Esophagus squamous epithelium (tissue), 4 donors: ENCODE results near the gene ENOX1.

Experiments used
- CTCF ChIP-seq, 6 experiments: fragments of 450-650 bp in 4 of 6; fragments of 200-600 bp in 2 of 6; sonication (generic) in 2 of 6; IDR thresholded peaks; one replicate each; pipeline ENCODE4 v1.5.1; 2016 to 2019; ENCODE audit warnings: antibody characterized with exemption in 6 of 6, mild to moderate bottlenecking in 4 of 6, moderate library complexity in 4 of 6
- POLR2A ChIP-seq, 4 donors: fragments of 450-650 bp; IDR thresholded peaks; one replicate each; pipeline ENCODE4 v1.6.1; 2017; ENCODE audit warnings: antibody characterized with exemption in 4 of 4, mild to moderate bottlenecking in 4 of 4, moderate library complexity in 3 of 4

- TF ChIP-seq POLR2A (IDR thresholded peaks at IDR 0.05), result no peak
- TF ChIP-seq CTCF (IDR thresholded peaks at IDR 0.05), result no peak
These were observed 360.4 kb downstream of the ENOX1 start for GRCh38 chr13:43426355-43426754.
